Keratinocyte (primary cell): Measurements from ENCODE around the gene AP4S1. TPM values are rescaled to one million over a fixed set of nuclear protein-coding genes. Genes with fewer than 3 reads are reported as not detected.

Experiments
- DNase-seq: peaks from one replicate; pipeline ENCODE4 v3.0.0-alpha.2; 2011; ENCODE audit warnings: low read depth, missing footprints, low spot score
- FAIRE-seq: peaks from 2 replicates; lab custom pipeline; 2011; peaks lifted over from hg19 to GRCh38; lab: Jason Lieb, UNC
- H2AFZ ChIP-seq: 2 replicates; pipeline ENCODE4 v1.6.0; 2012; ENCODE audit warnings: low read length, control low read depth, inconsistent platforms; ENCODE audit not compliant: control insufficient read depth
- H3K27ac ChIP-seq: 2 replicates; pipeline ENCODE4 v1.5.1; 2011; ENCODE audit warnings: low read length; ENCODE audit not compliant: control insufficient read depth, insufficient read depth
- H3K27me3 ChIP-seq: 3 replicates; pipeline ENCODE4 v1.6.0; 2011; ENCODE audit warnings: low read length; ENCODE audit not compliant: control insufficient read depth, insufficient read depth; ENCODE audit errors: extremely low read depth
- H3K36me3 ChIP-seq, 2 experiments: 2 replicates in 1 of 2; 3 replicates in 1 of 2; pipeline ENCODE4 v1.5.1; 2011; ENCODE audit warnings: low read length in 2 of 2, mild to moderate bottlenecking in 1 of 2; ENCODE audit not compliant: control insufficient read depth in 2 of 2, insufficient read depth in 2 of 2; ENCODE audit errors: extremely low read depth in 1 of 2
- H3K4me1 ChIP-seq: 3 replicates; pipeline ENCODE4 v1.5.1; 2011; ENCODE audit warnings: low read length; ENCODE audit not compliant: control insufficient read depth, insufficient read depth; ENCODE audit errors: extremely low read depth
- H3K4me2 ChIP-seq: 3 replicates; pipeline ENCODE4 v1.6.0; 2011; ENCODE audit warnings: low read depth, low read length; ENCODE audit not compliant: control insufficient read depth, insufficient read depth; ENCODE audit errors: extremely low read depth
- H3K4me3 ChIP-seq, 3 experiments: fragments of 200-600 bp in 1 of 3; sonication (generic) in 1 of 3; 2 replicates in 2 of 3; 3 replicates in 1 of 3; pipeline ENCODE4 v1.5.1; 2011 to 2016; ENCODE audit warnings: low read length in 3 of 3, mild to moderate bottlenecking in 3 of 3, control low read depth in 2 of 3, inconsistent platforms in 1 of 3, low read depth in 1 of 3, mixed read lengths in 1 of 3, mixed run types in 1 of 3, moderate library complexity in 1 of 3; ENCODE audit not compliant: control insufficient read depth in 2 of 3, insufficient read depth in 2 of 3; ENCODE audit errors: extremely low read depth in 1 of 3
- H3K79me2 ChIP-seq: 2 replicates; pipeline ENCODE4 v1.6.0; 2012; ENCODE audit warnings: low read length; ENCODE audit not compliant: control insufficient read depth, insufficient read depth
- H3K9ac ChIP-seq: 3 replicates; pipeline ENCODE4 v1.6.0; 2011; ENCODE audit warnings: low read length; ENCODE audit not compliant: control insufficient read depth, insufficient read depth; ENCODE audit errors: extremely low read depth
- H3K9me1 ChIP-seq: 3 replicates; pipeline ENCODE4 v1.6.0; 2011; ENCODE audit warnings: low read length; ENCODE audit not compliant: control insufficient read depth, insufficient read depth; ENCODE audit errors: extremely low read depth
- H3K9me3 ChIP-seq: 2 replicates; pipeline ENCODE4 v1.5.1; 2012; ENCODE audit warnings: low read depth, low read length; ENCODE audit not compliant: control insufficient read depth
- H4K20me1 ChIP-seq: 3 replicates; pipeline ENCODE4 v1.6.0; 2011; ENCODE audit warnings: low read length; ENCODE audit not compliant: control insufficient read depth, insufficient read depth; ENCODE audit errors: extremely low read depth
- CTCF ChIP-seq, 3 experiments: IDR thresholded peaks in 1 of 3; conservative IDR thresholded peaks in 1 of 3; optimal IDR thresholded peaks in 1 of 3; 2 replicates in 2 of 3; 3 replicates in 1 of 3; pipeline versions ENCODE3 to v1.5.1; 2011; ENCODE audit warnings: low read length in 3 of 3, mild to moderate bottlenecking in 3 of 3, moderate library complexity in 2 of 3, control low read depth in 1 of 3, inconsistent platforms in 1 of 3; ENCODE audit not compliant: insufficient read depth in 2 of 3; ENCODE audit errors: extremely low read depth in 1 of 3
- EZH2 ChIP-seq: IDR thresholded peaks from one replicate; pipeline ENCODE4 v1.6.1; 2012; ENCODE audit warnings: inconsistent platforms, mild to moderate bottlenecking, low read length, moderate library complexity
- dilution Hi-C: fragments of 300-500 bp; cut with MboI; formaldehyde crosslinking; loops from one replicate; pipeline ENCODE4 v1.7.0; 2020; ENCODE audit warnings: low sequenced_read_pairs; ENCODE audit not compliant: extremely low pct_ligation_motif_present
- polyA plus RNA-seq, 5 experiments: library from polyadenylated mRNA; depleted of rRNA in 3 of 5; stranded (reverse) in 3 of 5; stranded (forward) in 1 of 5; unstranded in 1 of 5; fragments of >200 nt; gene quantifications; 1 replicate in 1 of 5; 2 replicates in 3 of 5; 3 replicates in 1 of 5; pipeline versions ENCODE4 v1.2.1 to v1.2.3, GENCODE V29; 2011 to 2012; ENCODE audit warnings: missing spikeins in 2 of 5, low read depth in 1 of 5, low replicate concordance in 1 of 5

The AP4S1 gene
- polyA plus RNA-seq, 1 donor (not counting 4 experiments of a cell fraction or from before 2014, with no cell fraction given): 6.2 TPM

DNA sequence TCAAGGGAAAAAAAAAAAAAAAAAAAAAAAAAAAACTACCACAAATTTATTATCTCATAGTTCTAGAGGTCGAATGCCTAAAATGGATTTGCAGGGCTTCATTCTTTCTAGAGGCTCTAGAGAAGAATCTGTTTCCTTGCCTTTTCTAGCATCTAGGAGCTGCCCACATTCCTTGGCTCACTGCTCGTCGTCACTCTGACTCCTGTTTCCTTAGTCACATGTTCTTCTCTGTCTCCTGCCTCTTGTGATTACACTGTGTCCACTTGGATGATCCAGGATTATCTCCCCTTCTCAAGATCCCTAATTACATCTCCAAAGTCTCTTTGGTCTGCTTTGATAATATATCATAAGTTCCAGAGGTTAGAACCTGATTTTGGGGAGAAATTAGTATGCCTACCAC, 93.4 kb downstream of the AP4S1 start:
- no peaks in the 10 kb centered on the region for H3K27me3 ChIP-seq
- no peak overlapping the region for H3K4me3 ChIP-seq
- no peaks in the 10 kb centered on the region for H4K20me1 ChIP-seq
- DNase-seq: no peak
- H2AFZ ChIP-seq: no peak overlapping the region
- TF ChIP-seq EZH2 (no peak), CTCF (optimal IDR thresholded peaks at IDR 0.05 in 1 of 3, IDR thresholded peaks at IDR 0.05 in 1 of 3, conservative IDR thresholded peaks at IDR 0.05 in 1 of 3; ENCODE audit: extremely low read depth in 1 of 3, insufficient read depth in 2 of 3, low read length in 3 of 3) (no peak)
- no peaks in the 10 kb centered on the region for H3K79me2 ChIP-seq
- no peaks in the 10 kb centered on the region for H3K9me3 ChIP-seq
- H3K9me1 ChIP-seq: no peaks in the 10 kb centered on the region
- no peak overlapping the region for H3K9ac ChIP-seq
- peaks cover 23 to 28% of the 10 kb centered on the region in 2 experiments for H3K36me3 ChIP-seq
- H3K4me2 ChIP-seq: no peak overlapping the region
- no peak overlapping the region for H3K27ac ChIP-seq
- no peak for FAIRE-seq
- dilution Hi-C loops: no loop called here
- no peaks in the 10 kb centered on the region for H3K4me1 ChIP-seq

DNA sequence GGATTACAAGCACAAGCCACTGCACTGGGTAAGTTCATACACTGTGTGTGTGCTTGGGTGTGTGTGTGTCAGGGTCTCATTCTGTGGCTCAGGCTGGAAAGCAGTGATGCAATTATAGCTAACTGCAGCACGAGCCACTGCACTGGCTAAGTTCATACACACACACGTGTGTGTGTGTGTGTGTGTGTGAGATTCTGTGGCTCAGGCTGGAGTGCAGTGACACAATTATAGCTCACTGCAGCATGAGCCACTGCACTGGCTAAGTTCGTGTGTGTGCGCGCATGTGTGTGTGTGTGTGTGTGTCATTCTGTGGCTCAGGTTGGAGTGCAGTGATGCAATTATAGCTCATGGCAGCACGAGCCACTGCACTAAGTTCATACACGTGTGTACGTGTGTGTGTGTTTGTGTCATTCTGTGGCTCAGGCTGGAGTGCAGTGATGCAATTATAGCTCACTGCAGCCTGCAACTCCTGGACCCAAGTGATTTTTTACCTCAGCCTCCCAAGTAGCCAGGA, 96.7 kb downstream of the AP4S1 start:
- Histone ChIP-seq H3K9me1 (no peaks in the 10 kb centered on the region), H3K79me2 (no peaks in the 10 kb centered on the region), H3K36me3 (peaks cover 22 to 31% of the 10 kb centered on the region in 2 experiments), H3K4me2 (no peak overlapping the region), H4K20me1 (no peaks in the 10 kb centered on the region), H3K4me1 (no peaks in the 10 kb centered on the region), H3K27ac (no peak overlapping the region), H3K4me3 (no peak overlapping the region), H3K9me3 (no peaks in the 10 kb centered on the region), H2AFZ (no peak overlapping the region), H3K9ac (no peak overlapping the region), H3K27me3 (no peaks in the 10 kb centered on the region)
- DNase-seq (no peak), FAIRE-seq (no peak)
- TF ChIP-seq CTCF (optimal IDR thresholded peaks at IDR 0.05 in 1 of 3, IDR thresholded peaks at IDR 0.05 in 1 of 3, conservative IDR thresholded peaks at IDR 0.05 in 1 of 3; ENCODE audit: extremely low read depth in 1 of 3, insufficient read depth in 2 of 3, low read length in 3 of 3) (no peak), EZH2 (no peak)
- dilution Hi-C loops: no loop called here
